GM21529 (cell line): ENCODE measurements around the gene MBD5.

Source experiments
- ATAC-seq: cut with Tn5 transposase; IDR thresholded peaks from one replicate; pipeline ENCODE4 v1.9.1; 2021; ENCODE audit not compliant: unreplicated experiment

MBD5 gene

GRCh38 chr2:148450531-148450930 lies 429.6 kb downstream of the MBD5 start:
- no peak for ATAC-seq

DNA sequence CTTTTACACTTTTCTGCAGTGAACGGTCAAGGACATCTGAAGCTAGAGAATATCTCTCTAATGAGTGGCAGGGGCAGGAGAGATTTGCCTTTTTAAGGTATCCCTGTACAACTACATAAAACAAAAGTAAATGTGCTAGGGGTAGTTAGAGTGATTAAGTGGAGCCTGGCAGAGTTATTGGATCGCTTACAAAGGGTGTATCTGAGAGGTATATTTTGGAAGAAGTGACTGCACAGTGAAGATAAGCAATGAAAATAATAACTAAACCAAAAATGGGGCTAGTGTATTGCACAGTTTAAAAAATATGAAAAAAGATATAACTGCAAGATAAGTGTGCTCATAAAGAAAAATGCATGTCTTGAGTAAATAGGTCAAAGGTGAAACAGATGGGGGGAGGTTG lies 430.2 kb downstream of the MBD5 start:
- ATAC-seq = no peak

DNA sequence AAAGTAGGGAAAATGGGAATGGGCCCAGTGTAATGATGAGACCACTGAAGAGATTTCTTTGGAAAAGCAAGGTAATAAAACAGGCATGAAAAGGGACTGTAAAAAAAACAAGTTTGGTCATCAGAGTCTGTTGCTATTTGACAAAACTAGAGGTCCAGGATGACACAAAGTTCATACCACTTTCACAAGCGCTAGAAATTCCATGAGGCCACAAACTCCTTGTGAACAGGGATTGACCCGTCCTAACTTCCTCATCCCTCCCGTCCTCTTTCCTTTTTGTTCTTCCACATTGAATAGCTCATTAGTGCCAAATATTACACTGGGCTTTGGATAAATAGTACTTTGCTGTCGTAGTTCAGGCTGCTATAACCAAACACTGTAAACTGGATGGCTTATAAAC lies 434.9 kb downstream of the MBD5 start:
- ATAC-seq = no peak

DNA sequence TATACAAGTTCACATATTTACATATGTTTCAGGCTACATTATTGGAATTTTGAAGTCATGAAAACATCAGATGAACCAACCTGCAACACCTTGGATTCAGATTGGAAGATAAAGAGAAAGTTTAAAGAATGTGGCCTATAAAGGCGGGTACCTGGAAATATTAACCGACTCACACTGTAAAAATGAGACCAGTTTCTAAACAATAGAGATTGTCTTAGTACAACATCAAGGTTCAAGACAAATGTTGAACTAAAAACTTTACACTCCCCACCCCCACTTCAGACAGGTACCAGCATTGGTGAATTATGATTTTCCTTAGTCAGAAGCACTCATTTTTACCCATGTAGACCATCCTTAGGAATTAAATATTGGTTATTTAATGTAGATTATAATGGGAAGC lies 437.3 kb downstream of the MBD5 start:
- ATAC-seq = no peak

DNA sequence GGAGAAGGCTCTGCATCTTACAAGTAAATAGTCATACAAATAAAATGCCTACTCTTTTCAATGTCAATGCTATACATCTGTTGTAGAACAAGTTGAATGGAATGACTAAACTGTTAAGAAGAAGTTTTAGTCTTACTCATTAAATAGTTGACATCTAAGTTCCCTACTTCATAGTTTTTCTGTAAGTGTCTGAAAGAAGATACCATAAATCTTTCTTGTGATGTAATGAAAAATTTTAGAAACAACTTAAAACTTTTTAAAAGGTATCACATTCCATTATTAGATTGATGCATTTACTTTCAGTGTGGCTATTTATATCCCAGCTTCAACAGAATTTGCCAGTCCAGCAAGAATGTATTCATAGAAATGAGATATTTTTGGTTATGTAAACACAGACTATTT lies 438.5 kb downstream of the MBD5 start:
- ATAC-seq = no peak

GRCh38 chr2:148461876-148462275 lies 441.0 kb downstream of the MBD5 start:
- ATAC-seq = no peak

DNA sequence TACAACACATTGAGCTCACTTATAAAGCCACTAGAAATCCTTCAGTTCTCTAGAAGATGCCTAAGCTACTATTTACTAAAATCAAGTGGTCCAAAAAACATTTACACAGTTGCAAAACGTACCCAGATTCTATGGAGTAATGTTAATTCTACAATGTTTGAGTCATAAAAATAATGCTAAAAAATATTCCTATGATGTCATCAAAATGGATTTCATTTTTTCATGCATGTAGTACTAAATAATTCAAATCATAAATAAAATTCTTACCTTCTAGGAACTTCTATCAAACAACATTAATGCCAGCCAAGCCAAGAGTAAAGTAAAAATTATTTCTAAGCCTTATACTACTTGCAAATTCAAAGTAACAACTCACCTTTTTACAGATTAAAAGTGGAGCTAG lies 454.7 kb downstream of the MBD5 start:
- no peak for ATAC-seq

DNA sequence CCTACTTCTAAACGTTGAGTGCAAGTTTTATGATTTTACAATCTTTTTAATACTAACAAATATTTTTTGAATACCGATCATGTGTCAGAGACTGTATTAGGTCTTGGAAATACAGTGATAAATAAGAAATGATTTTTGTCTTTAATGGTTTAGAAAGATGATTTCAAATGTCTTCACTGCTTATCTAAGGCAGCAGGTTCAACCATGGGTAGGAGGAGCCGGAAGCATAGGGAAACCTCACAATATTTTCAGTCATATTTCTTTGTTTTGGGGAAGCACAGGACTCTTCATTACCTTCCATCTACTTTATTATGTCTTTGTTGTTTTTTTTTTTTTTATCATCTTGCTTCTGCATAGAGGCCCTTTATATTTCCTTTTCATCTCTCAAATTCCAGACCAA lies 458.5 kb downstream of the MBD5 start:
- ATAC-seq = no peak

- ATAC-seq = no peak
These were observed 462.8 kb downstream of the MBD5 start for GRCh38 chr2:148483665-148484064.

DNA sequence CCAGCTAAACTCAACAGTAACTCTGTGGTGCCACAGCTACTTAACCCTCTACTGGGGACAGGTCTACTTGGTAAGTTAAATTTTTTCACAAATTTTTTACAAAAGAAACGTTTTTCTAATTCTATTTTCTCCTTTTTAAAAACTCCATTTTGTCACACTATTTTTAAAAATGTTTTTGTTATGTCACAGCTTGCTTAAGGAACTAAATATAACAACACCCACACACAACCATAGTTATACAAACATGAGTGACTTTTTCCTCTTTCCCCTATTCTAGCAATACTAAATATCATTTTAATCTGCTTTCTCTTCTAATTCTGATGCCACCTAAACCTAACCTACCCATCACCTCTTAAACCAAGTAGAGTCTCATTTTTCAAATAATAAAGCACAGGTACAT lies 463.2 kb downstream of the MBD5 start:
- ATAC-seq = no peak

DNA sequence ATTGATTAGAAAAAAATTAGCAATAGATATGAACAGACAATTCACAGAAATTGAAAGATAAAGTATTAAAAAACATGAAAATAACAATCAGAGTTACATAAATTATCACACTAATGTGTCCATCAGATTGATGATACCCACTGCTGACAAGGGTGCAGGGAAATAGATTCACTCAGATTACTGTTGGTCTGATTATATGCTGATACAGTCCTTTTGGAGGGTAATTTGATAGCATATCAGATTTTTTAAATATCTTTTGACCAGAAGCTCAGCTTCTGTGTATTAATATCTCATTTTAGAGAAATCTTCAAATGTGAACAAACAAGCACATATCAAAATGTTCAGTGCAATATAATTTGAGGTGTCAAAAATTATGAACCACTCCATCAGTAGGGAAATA lies 465.8 kb downstream of the MBD5 start:
- ATAC-seq = no peak

DNA sequence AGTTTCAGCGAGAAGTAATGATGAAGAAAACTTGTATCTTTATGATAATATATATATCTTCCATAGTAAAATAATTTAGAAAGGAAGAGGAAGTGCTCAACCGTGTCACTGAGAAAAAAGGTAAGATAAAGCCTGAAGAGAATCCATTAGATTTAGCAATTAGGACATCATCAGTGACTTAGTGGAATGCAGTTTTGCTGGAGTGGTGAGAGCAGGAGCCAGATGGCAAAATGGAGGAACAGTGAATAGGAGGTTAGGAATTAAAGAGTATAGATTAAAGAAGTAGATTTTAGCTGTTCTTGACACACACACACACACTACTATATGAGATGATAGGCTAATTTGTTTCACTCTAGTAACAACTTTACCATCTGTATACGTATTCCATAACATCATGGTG lies 466.5 kb downstream of the MBD5 start:
- ATAC-seq = no peak

- no peak for ATAC-seq
These were observed 470.0 kb downstream of the MBD5 start for GRCh38 chr2:148490840-148491439.

DNA sequence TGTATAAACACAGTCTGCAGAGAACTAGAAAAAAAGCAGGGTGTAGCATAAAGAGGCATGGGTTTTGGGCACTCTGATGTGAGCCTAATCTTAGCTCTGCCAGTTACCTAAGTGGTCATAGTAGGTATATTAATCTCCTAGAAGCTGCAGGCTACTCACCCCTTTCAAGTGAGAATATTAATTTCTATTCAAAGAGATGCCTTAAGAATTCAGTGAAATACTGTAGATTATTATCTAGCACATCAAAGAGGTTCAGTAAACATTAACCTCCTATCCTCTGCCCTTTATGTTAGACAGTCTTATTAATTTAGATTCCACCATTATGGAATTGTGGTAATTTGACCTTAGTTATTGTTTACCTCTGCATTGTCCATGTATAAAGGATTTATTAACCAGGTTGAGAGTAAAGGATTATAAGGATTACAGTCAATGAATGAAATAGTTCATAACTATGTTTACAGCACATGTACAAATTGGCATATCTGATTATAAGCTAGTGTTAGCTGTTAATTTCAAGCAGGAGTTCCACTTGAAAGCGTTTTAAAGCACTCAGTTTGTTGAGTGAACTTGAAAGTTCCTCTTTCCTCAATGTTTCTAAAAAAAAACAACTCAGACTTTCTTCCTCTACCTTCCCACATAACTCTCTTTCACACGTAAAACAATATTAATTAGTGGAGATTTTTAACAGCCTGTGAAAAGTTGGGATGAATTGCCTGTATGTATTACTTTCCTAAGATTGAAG lies 473.1 kb downstream of the MBD5 start:
- no peak for ATAC-seq

GRCh38 chr2:148495586-148495985 lies 474.7 kb downstream of the MBD5 start:
- no peak for ATAC-seq

GRCh38 chr2:148501545-148501944 lies 480.7 kb downstream of the MBD5 start:
- ATAC-seq = no peak

- ATAC-seq = no peak
These were observed 482.6 kb downstream of the MBD5 start for GRCh38 chr2:148503516-148503915.

GRCh38 chr2:148507970-148508369 lies 487.1 kb downstream of the MBD5 start:
- ATAC-seq = no peak

DNA sequence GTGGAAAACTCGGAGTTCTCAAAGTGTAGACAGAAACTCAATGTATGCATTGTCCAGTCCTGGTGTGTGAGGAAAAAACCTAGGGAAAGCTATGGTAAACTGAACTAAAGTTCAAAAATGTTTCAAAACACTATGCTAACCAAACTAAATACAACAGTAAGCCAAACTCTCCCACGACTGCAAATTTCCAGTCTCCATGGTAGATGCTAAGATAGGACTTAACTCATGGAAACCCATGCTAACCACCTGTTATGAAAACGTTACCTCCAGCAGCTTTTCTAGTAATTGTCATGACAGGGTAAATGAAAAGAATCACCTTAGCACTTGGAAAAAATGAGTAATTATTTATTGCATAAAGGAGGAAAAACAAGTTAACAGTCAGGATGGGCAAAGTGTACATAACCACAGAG lies 488.0 kb downstream of the MBD5 start:
- peak; percentile 3 for ATAC-seq

GRCh38 chr2:148509288-148509902 lies 488.5 kb downstream of the MBD5 start:
- ATAC-seq = peak; percentile 100

- ATAC-seq = no peak
These were observed 491.0 kb downstream of the MBD5 start for GRCh38 chr2:148511883-148512282.

- ATAC-seq = no peak
These were observed 491.6 kb downstream of the MBD5 start for GRCh38 chr2:148512501-148512900.
